Keratinocyte (primary cell): ENCODE results near the gene GRAMD2A. TPM values are rescaled to one million over a fixed set of nuclear protein-coding genes. Genes with fewer than 3 reads are reported as not detected.

Experiments used
- DNase-seq: peaks from one replicate; pipeline ENCODE4 v3.0.0-alpha.2; 2011; ENCODE audit warnings: low read depth, missing footprints, low spot score
- FAIRE-seq: peaks from 2 replicates; lab custom pipeline; 2011; peaks lifted over from hg19 to GRCh38; lab: Jason Lieb, UNC
- H2AFZ ChIP-seq: 2 replicates; pipeline ENCODE4 v1.6.0; 2012; ENCODE audit warnings: low read length, control low read depth, inconsistent platforms; ENCODE audit not compliant: control insufficient read depth
- H3K27ac ChIP-seq: 2 replicates; pipeline ENCODE4 v1.5.1; 2011; ENCODE audit warnings: low read length; ENCODE audit not compliant: control insufficient read depth, insufficient read depth
- H3K27me3 ChIP-seq: 3 replicates; pipeline ENCODE4 v1.6.0; 2011; ENCODE audit warnings: low read length; ENCODE audit not compliant: control insufficient read depth, insufficient read depth; ENCODE audit errors: extremely low read depth
- H3K36me3 ChIP-seq, 2 experiments: 2 replicates in 1 of 2; 3 replicates in 1 of 2; pipeline ENCODE4 v1.5.1; 2011; ENCODE audit warnings: low read length in 2 of 2, mild to moderate bottlenecking in 1 of 2; ENCODE audit not compliant: control insufficient read depth in 2 of 2, insufficient read depth in 2 of 2; ENCODE audit errors: extremely low read depth in 1 of 2
- H3K4me1 ChIP-seq: 3 replicates; pipeline ENCODE4 v1.5.1; 2011; ENCODE audit warnings: low read length; ENCODE audit not compliant: control insufficient read depth, insufficient read depth; ENCODE audit errors: extremely low read depth
- H3K4me2 ChIP-seq: 3 replicates; pipeline ENCODE4 v1.6.0; 2011; ENCODE audit warnings: low read depth, low read length; ENCODE audit not compliant: control insufficient read depth, insufficient read depth; ENCODE audit errors: extremely low read depth
- H3K4me3 ChIP-seq, 3 experiments: fragments of 200-600 bp in 1 of 3; sonication (generic) in 1 of 3; 2 replicates in 2 of 3; 3 replicates in 1 of 3; pipeline ENCODE4 v1.5.1; 2011 to 2016; ENCODE audit warnings: low read length in 3 of 3, mild to moderate bottlenecking in 3 of 3, control low read depth in 2 of 3, inconsistent platforms in 1 of 3, low read depth in 1 of 3, mixed read lengths in 1 of 3, mixed run types in 1 of 3, moderate library complexity in 1 of 3; ENCODE audit not compliant: control insufficient read depth in 2 of 3, insufficient read depth in 2 of 3; ENCODE audit errors: extremely low read depth in 1 of 3
- H3K79me2 ChIP-seq: 2 replicates; pipeline ENCODE4 v1.6.0; 2012; ENCODE audit warnings: low read length; ENCODE audit not compliant: control insufficient read depth, insufficient read depth
- H3K9ac ChIP-seq: 3 replicates; pipeline ENCODE4 v1.6.0; 2011; ENCODE audit warnings: low read length; ENCODE audit not compliant: control insufficient read depth, insufficient read depth; ENCODE audit errors: extremely low read depth
- H3K9me1 ChIP-seq: 3 replicates; pipeline ENCODE4 v1.6.0; 2011; ENCODE audit warnings: low read length; ENCODE audit not compliant: control insufficient read depth, insufficient read depth; ENCODE audit errors: extremely low read depth
- H3K9me3 ChIP-seq: 2 replicates; pipeline ENCODE4 v1.5.1; 2012; ENCODE audit warnings: low read depth, low read length; ENCODE audit not compliant: control insufficient read depth
- H4K20me1 ChIP-seq: 3 replicates; pipeline ENCODE4 v1.6.0; 2011; ENCODE audit warnings: low read length; ENCODE audit not compliant: control insufficient read depth, insufficient read depth; ENCODE audit errors: extremely low read depth
- EZH2 ChIP-seq: IDR thresholded peaks from one replicate; pipeline ENCODE4 v1.6.1; 2012; ENCODE audit warnings: inconsistent platforms, mild to moderate bottlenecking, low read length, moderate library complexity
- dilution Hi-C: fragments of 300-500 bp; cut with MboI; formaldehyde crosslinking; loops from one replicate; pipeline ENCODE4 v1.7.0; 2020; ENCODE audit warnings: low sequenced_read_pairs; ENCODE audit not compliant: extremely low pct_ligation_motif_present
- polyA plus RNA-seq, 5 experiments: library from polyadenylated mRNA; depleted of rRNA in 3 of 5; stranded (reverse) in 3 of 5; stranded (forward) in 1 of 5; unstranded in 1 of 5; fragments of >200 nt; gene quantifications; 1 replicate in 1 of 5; 2 replicates in 3 of 5; 3 replicates in 1 of 5; pipeline versions ENCODE4 v1.2.1 to v1.2.3, GENCODE V29; 2011 to 2012; ENCODE audit warnings: missing spikeins in 2 of 5, low read depth in 1 of 5, low replicate concordance in 1 of 5
- TF ChIP-seq, protein P1 (sequence below), 3 experiments: IDR thresholded peaks in 1 of 3; conservative IDR thresholded peaks in 1 of 3; optimal IDR thresholded peaks in 1 of 3; 2 replicates in 2 of 3; 3 replicates in 1 of 3; pipeline versions ENCODE3 to v1.5.1; 2011; ENCODE audit warnings: low read length in 3 of 3, mild to moderate bottlenecking in 3 of 3, moderate library complexity in 2 of 3, control low read depth in 1 of 3, inconsistent platforms in 1 of 3; ENCODE audit not compliant: insufficient read depth in 2 of 3; ENCODE audit errors: extremely low read depth in 1 of 3

Gene GRAMD2A
- polyA plus RNA-seq, 1 donor (not counting 4 experiments of a cell fraction or from before 2014, with no cell fraction given), result 5.7 TPM

DNA sequence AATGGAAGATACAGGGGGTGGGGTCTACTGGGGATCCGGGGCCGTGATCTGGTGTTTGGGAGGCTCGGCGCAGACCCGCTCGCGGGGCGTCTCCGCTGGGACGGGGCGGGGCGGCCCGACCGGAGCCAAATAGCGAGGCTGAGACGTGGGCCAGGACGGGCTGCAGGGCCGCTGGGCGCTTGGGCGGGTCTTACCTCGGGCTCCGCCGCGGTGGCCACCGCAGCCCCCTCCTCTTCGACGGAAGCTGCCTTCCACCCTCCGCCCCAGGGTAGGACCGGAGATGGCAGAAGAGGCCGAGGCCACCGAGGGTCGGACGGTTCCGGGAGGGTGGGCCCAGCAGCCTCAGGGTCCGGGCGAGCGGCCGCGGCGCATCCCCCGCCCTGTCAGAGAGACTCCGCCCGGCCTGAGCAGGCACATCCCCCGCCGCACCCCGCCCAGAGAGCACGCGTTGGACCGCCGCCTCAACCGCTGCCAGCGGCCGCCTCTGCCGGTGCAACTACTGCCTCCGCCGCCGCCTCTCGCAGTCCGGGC lies 80.0 kb downstream of the GRAMD2A start:
- Histone ChIP-seq H3K4me1 (no peaks in the 10 kb centered on the region), H3K36me3 (no peaks in the 10 kb centered on the region), H3K9me3 (no peaks in the 10 kb centered on the region), H3K4me2 (peak overlapping the region; percentile 75), H4K20me1 (no peaks in the 10 kb centered on the region), H3K4me3 (peak overlapping the region; percentile 69 to 89 (median 73)), H3K27ac (peak overlapping the region; percentile 99), H3K79me2 (peaks cover 34% of the 10 kb centered on the region), H3K9me1 (no peaks in the 10 kb centered on the region), H3K9ac (peak overlapping the region; percentile 83), H3K27me3 (no peaks in the 10 kb centered on the region), H2AFZ (peak overlapping the region; percentile 96)
- peak; percentile 11 for DNase-seq
- dilution Hi-C loops, result no loop called here
- TF ChIP-seq, protein P1, sequence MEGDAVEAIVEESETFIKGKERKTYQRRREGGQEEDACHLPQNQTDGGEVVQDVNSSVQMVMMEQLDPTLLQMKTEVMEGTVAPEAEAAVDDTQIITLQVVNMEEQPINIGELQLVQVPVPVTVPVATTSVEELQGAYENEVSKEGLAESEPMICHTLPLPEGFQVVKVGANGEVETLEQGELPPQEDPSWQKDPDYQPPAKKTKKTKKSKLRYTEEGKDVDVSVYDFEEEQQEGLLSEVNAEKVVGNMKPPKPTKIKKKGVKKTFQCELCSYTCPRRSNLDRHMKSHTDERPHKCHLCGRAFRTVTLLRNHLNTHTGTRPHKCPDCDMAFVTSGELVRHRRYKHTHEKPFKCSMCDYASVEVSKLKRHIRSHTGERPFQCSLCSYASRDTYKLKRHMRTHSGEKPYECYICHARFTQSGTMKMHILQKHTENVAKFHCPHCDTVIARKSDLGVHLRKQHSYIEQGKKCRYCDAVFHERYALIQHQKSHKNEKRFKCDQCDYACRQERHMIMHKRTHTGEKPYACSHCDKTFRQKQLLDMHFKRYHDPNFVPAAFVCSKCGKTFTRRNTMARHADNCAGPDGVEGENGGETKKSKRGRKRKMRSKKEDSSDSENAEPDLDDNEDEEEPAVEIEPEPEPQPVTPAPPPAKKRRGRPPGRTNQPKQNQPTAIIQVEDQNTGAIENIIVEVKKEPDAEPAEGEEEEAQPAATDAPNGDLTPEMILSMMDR (optimal IDR thresholded peaks at IDR 0.05 in 1 of 3, IDR thresholded peaks at IDR 0.05 in 1 of 3, conservative IDR thresholded peaks at IDR 0.05 in 1 of 3; ENCODE audit: extremely low read depth in 1 of 3, insufficient read depth in 2 of 3, low read length in 3 of 3), result no peak
- TF ChIP-seq EZH2, result no peak
- no peak for FAIRE-seq

DNA sequence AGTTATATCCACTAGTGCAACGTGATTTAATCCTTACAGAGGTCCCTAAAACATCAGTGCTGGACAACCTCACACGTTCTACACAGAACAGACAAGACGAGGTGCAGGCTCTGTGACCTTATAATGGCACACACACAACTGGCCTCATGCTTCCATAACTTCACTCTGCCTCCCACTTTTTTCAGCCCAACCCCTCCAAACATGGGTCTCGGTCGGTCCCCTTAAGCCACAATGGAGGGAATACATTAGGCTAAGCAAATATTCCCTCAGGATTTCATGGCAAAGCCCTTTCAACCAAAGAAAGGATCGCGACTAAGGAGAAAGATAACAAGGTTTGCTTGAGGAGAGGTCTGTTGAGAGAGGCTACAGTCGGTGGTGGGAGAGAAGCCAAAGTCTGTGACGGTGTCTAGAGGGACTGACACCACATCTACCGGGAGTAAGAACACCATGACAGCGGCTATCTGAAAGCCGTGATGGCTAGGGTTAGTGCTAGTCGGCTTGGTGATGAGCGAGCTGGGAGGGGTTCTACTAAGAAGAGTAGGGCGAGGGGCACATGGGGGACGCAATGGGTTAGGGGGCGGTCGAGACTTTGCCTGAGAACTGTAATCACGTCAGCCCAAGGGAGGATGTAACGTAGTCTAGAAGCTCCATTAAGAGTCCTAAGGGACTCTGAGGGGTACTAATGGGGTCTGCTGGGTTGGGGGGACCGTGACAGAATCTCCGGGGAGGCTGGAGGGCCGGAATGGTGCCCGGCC lies 80.7 kb downstream of the GRAMD2A start:
- H3K4me3 ChIP-seq, result peak overlapping the region; percentile 69 to 89 (median 73)
- peak overlapping the region; percentile 82 for H2AFZ ChIP-seq
- FAIRE-seq, result peak; percentile 43
- H3K79me2 ChIP-seq, result peaks cover 36% of the 10 kb centered on the region
- H3K36me3 ChIP-seq, result no peaks in the 10 kb centered on the region
- peak overlapping the region; percentile 99 for H3K27ac ChIP-seq
- H3K27me3 ChIP-seq, result no peaks in the 10 kb centered on the region
- peak overlapping the region; percentile 75 for H3K4me2 ChIP-seq
- H4K20me1 ChIP-seq, result no peaks in the 10 kb centered on the region
- no peaks in the 10 kb centered on the region for H3K4me1 ChIP-seq
- TF ChIP-seq, protein P1 (optimal IDR thresholded peaks at IDR 0.05 in 1 of 3, IDR thresholded peaks at IDR 0.05 in 1 of 3, conservative IDR thresholded peaks at IDR 0.05 in 1 of 3; ENCODE audit: extremely low read depth in 1 of 3, insufficient read depth in 2 of 3, low read length in 3 of 3), result no peak
- TF ChIP-seq EZH2, result no peak
- dilution Hi-C loops, result no loop called here
- no peaks in the 10 kb centered on the region for H3K9me1 ChIP-seq
- H3K9me3 ChIP-seq, result no peaks in the 10 kb centered on the region
- DNase-seq, result no peak
- peak overlapping the region; percentile 83 for H3K9ac ChIP-seq
